ENCODE data around the gene ELK1. TPM values are rescaled to one million over a fixed set of nuclear protein-coding genes. Genes with fewer than 3 reads are reported as not detected.

Gene ELK1
- polyA plus RNA-seq, 1 donor from 2014 or later = 21.2 TPM

GRCh38 chrX:47645530-47645929 lies 4.8 kb downstream of the ELK1 start:
- TF ChIP-seq EZH2 (IDR thresholded peaks at IDR 0.05; ENCODE audit: borderline replicate concordance, insufficient read depth, low read length, poor library complexity, severe bottlenecking) = no peak
- no peak for TF ChIP-seq MXI1 (conservative IDR thresholded peaks at IDR 0.05; ENCODE audit: poor library complexity, severe bottlenecking)
- no peak for TF ChIP-seq REST (IDR thresholded peaks at IDR 0.05; ENCODE audit: borderline replicate concordance)
- H3K36me3 ChIP-seq (ENCODE audit: insufficient read depth, low read length) = no peaks in the 10 kb centered on the region
- peaks cover 2% of the 10 kb centered on the region for H3K79me2 ChIP-seq (replicated peaks; ENCODE audit: insufficient read depth, low read length)
- no peak overlapping the region for H3K4me3 ChIP-seq (ENCODE audit: low read length)
- no peaks in the 10 kb centered on the region for H3F3A ChIP-seq (ENCODE audit: insufficient read depth, low read length, poor library complexity, severe bottlenecking)
- H3K9ac ChIP-seq (ENCODE audit: low read length) = no peak overlapping the region
- H3K9me3 ChIP-seq (ENCODE audit: low read length) = no peaks in the 10 kb centered on the region
- H3K27ac ChIP-seq (ENCODE audit: low read length) = no peak overlapping the region
- no peaks in the 10 kb centered on the region for H4K20me1 ChIP-seq (ENCODE audit: insufficient read depth)
- no peaks in the 10 kb centered on the region for H3K27me3 ChIP-seq (ENCODE audit: insufficient read depth, low read depth, low read length)
- H3K9me2 ChIP-seq (ENCODE audit: insufficient read depth, low read length) = no peaks in the 10 kb centered on the region
- H3K4me2 ChIP-seq (ENCODE audit: low read length) = no peak overlapping the region
- no peak overlapping the region for H2AFZ ChIP-seq (ENCODE audit: low read depth, low read length)

- Histone ChIP-seq H4K20me1 (ENCODE audit: insufficient read depth) (no peaks in the 10 kb centered on the region), H3K27me3 (ENCODE audit: insufficient read depth, low read depth, low read length) (no peaks in the 10 kb centered on the region), H3K9me3 (ENCODE audit: low read length) (no peaks in the 10 kb centered on the region), H3K4me2 (ENCODE audit: low read length) (no peak overlapping the region), H3K36me3 (ENCODE audit: insufficient read depth, low read length) (no peaks in the 10 kb centered on the region), H2AFZ (ENCODE audit: low read depth, low read length) (no peak overlapping the region), H3K9me2 (ENCODE audit: insufficient read depth, low read length) (no peaks in the 10 kb centered on the region), H3K27ac (ENCODE audit: low read length) (no peak overlapping the region), H3K9ac (ENCODE audit: low read length) (no peak overlapping the region), H3K4me3 (ENCODE audit: low read length) (no peak overlapping the region), H3K79me2 (replicated peaks; ENCODE audit: insufficient read depth, low read length) (peaks cover 2% of the 10 kb centered on the region), H3F3A (ENCODE audit: insufficient read depth, low read length, poor library complexity, severe bottlenecking) (no peaks in the 10 kb centered on the region)
- peak; percentile 36 for TF ChIP-seq SMC3 (conservative IDR thresholded peaks at IDR 0.05; ENCODE audit: poor library complexity)
- peak; percentile 42 for TF ChIP-seq CTCF (IDR thresholded peaks at IDR 0.05; ENCODE audit: poor library complexity, severe bottlenecking)
- no peak for TF ChIP-seq MXI1 (conservative IDR thresholded peaks at IDR 0.05; ENCODE audit: poor library complexity, severe bottlenecking)
- no peak for TF ChIP-seq EZH2 (IDR thresholded peaks at IDR 0.05; ENCODE audit: borderline replicate concordance, insufficient read depth, low read length, poor library complexity, severe bottlenecking)
- no peak for TF ChIP-seq EP300 (conservative IDR thresholded peaks at IDR 0.05; ENCODE audit: poor library complexity, severe bottlenecking)
Measured at GRCh38 chrX:47644557-47645091, 5.7 kb downstream of the ELK1 start.

GRCh38 chrX:47643926-47644325 lies 6.4 kb downstream of the ELK1 start:
- no peak overlapping the region for H3K4me2 ChIP-seq (ENCODE audit: low read length)
- no peaks in the 10 kb centered on the region for H3K9me3 ChIP-seq (ENCODE audit: low read length)
- H3K27ac ChIP-seq (ENCODE audit: low read length) = no peak overlapping the region
- no peaks in the 10 kb centered on the region for H3F3A ChIP-seq (ENCODE audit: insufficient read depth, low read length, poor library complexity, severe bottlenecking)
- no peaks in the 10 kb centered on the region for H4K20me1 ChIP-seq (ENCODE audit: insufficient read depth)
- peaks cover 2% of the 10 kb centered on the region for H3K79me2 ChIP-seq (replicated peaks; ENCODE audit: insufficient read depth, low read length)
- TF ChIP-seq CTCF (IDR thresholded peaks at IDR 0.05; ENCODE audit: poor library complexity, severe bottlenecking) (peak; percentile 43), RAD21 (conservative IDR thresholded peaks at IDR 0.05) (peak; percentile 22), TAF1 (IDR thresholded peaks at IDR 0.05; ENCODE audit: low read depth) (no peak), SMC3 (conservative IDR thresholded peaks at IDR 0.05; ENCODE audit: poor library complexity) (peak; percentile 17)
- H3K9me2 ChIP-seq (ENCODE audit: insufficient read depth, low read length) = no peaks in the 10 kb centered on the region
- H3K36me3 ChIP-seq (ENCODE audit: insufficient read depth, low read length) = no peaks in the 10 kb centered on the region
- H3K9ac ChIP-seq (ENCODE audit: low read length) = no peak overlapping the region
- no peak overlapping the region for H3K4me3 ChIP-seq (ENCODE audit: low read length)
- no peak overlapping the region for H2AFZ ChIP-seq (ENCODE audit: low read depth, low read length)
- H3K27me3 ChIP-seq (ENCODE audit: insufficient read depth, low read depth, low read length) = no peaks in the 10 kb centered on the region

All from neural cell (in vitro differentiated cells).